ENCODE results near the gene INSL4.

DNA sequence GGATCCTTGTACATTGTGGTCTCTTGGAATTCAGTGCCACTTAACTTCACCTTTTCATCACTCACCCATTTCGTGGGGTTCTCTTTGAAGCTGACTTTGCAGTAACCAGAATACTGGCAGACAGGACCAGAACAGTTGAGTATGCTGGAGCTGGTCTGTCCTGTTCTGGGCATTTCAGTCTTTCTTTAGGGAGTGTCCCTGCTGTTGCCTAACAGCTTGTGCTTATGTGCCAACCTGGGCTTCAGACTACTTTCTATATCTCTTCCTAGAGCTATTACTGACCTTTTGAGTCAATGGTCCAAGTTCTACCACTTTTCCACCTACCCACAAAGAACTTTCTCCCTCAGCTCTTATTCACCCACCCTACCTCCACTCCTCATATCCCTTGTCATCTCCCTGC, 35.8 kb upstream of the INSL4 start:
- TF ChIP-seq, protein P1, sequence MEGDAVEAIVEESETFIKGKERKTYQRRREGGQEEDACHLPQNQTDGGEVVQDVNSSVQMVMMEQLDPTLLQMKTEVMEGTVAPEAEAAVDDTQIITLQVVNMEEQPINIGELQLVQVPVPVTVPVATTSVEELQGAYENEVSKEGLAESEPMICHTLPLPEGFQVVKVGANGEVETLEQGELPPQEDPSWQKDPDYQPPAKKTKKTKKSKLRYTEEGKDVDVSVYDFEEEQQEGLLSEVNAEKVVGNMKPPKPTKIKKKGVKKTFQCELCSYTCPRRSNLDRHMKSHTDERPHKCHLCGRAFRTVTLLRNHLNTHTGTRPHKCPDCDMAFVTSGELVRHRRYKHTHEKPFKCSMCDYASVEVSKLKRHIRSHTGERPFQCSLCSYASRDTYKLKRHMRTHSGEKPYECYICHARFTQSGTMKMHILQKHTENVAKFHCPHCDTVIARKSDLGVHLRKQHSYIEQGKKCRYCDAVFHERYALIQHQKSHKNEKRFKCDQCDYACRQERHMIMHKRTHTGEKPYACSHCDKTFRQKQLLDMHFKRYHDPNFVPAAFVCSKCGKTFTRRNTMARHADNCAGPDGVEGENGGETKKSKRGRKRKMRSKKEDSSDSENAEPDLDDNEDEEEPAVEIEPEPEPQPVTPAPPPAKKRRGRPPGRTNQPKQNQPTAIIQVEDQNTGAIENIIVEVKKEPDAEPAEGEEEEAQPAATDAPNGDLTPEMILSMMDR (IDR thresholded peaks at IDR 0.05), result no peak
- no peak for TF ChIP-seq POLR2A (IDR thresholded peaks at IDR 0.05)
- no peak for TF ChIP-seq EP300 (IDR thresholded peaks at IDR 0.05)

Data from tibial nerve (tissue), 4 donors.